ENCODE data around the gene AGO1. TPM values are rescaled to one million over a fixed set of nuclear protein-coding genes. Genes with fewer than 3 reads are reported as not detected.

AGO1 gene
- total and polyA plus RNA-seq, 2 of the 13 experiments (the other 11 are each of a cell fraction or from before 2014, with no cell fraction given), result 9.2 to 18.6 TPM

- TF ChIP-seq, protein P1, sequence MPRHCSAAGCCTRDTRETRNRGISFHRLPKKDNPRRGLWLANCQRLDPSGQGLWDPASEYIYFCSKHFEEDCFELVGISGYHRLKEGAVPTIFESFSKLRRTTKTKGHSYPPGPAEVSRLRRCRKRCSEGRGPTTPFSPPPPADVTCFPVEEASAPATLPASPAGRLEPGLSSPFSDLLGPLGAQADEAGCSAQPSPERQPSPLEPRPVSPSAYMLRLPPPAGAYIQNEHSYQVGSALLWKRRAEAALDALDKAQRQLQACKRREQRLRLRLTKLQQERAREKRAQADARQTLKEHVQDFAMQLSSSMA (CRISPR knock-in tag; IDR thresholded peaks at IDR 0.05), result no peak
- TF ChIP-seq, protein P2, sequence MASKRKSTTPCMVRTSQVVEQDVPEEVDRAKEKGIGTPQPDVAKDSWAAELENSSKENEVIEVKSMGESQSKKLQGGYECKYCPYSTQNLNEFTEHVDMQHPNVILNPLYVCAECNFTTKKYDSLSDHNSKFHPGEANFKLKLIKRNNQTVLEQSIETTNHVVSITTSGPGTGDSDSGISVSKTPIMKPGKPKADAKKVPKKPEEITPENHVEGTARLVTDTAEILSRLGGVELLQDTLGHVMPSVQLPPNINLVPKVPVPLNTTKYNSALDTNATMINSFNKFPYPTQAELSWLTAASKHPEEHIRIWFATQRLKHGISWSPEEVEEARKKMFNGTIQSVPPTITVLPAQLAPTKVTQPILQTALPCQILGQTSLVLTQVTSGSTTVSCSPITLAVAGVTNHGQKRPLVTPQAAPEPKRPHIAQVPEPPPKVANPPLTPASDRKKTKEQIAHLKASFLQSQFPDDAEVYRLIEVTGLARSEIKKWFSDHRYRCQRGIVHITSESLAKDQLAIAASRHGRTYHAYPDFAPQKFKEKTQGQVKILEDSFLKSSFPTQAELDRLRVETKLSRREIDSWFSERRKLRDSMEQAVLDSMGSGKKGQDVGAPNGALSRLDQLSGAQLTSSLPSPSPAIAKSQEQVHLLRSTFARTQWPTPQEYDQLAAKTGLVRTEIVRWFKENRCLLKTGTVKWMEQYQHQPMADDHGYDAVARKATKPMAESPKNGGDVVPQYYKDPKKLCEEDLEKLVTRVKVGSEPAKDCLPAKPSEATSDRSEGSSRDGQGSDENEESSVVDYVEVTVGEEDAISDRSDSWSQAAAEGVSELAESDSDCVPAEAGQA (IDR thresholded peaks at IDR 0.05; ENCODE audit: low read depth), result no peak
- TF ChIP-seq, protein P2 (CRISPR knock-in tag; IDR thresholded peaks at IDR 0.05; ENCODE audit: borderline replicate concordance), result no peak
- TF ChIP-seq ZNF275 (CRISPR knock-in tag; IDR thresholded peaks at IDR 0.05; ENCODE audit: borderline replicate concordance), result no peak
Measured at GRCh38 chr1:35894656-35895055, 11.6 kb downstream of the AGO1 start (continued).

DNA sequence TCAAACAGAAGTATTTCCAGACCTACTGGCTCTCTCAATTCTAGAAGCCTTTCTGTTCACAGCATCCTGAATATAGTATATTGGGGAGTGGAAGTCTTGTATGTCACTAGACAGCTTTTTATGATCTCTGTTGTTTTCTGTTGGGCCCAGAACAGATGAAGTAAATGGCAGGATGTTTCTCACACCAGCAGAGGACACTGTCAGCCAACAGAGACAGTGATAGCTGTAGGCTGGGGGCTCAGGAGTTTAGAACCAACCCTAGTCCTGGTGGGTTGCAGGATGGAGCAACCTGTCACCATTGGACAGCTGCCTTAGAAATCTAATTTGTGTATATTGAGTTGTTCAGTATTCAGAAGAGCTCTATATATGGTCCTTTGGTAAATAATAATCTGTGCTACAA, 16.9 kb downstream of the AGO1 start:
- FAIRE-seq, result no peak
- Histone ChIP-seq H3K79me2 (ENCODE audit: insufficient read depth, low read length) (no peaks in the 10 kb centered on the region), H3K27ac (ENCODE audit: extremely low read length, insufficient read depth, low read length) (no peak overlapping the region), H3K4me1 (ENCODE audit: insufficient read depth, low read length) (peaks cover 9% of the 10 kb centered on the region), H3K27me3 (ENCODE audit: control insufficient read depth in 1 of 2, insufficient read depth in 2 of 2, low read length in 2 of 2) (no peaks in the 10 kb centered on the region), H3K9me3 (ENCODE audit: low read length) (no peaks in the 10 kb centered on the region), H3K4me3 (replicated peaks in 1 of 3; ENCODE audit: insufficient read depth in 1 of 3, low read depth in 2 of 3, low read length in 3 of 3) (no peak overlapping the region), H3K4me2 (ENCODE audit: low read depth, low read length) (no peak overlapping the region), H3K36me3 (replicated peaks in 1 of 2; ENCODE audit: control insufficient read depth in 1 of 2, insufficient read depth in 2 of 2, low read length in 2 of 2) (peaks cover 4 to 51% of the 10 kb centered on the region in 2 experiments; a peak in 4 of 5 replicates), H2AFZ (ENCODE audit: low read length) (no peak overlapping the region), H4K20me1 (ENCODE audit: insufficient read depth, low read length) (0 out of 2 replicates have a peak, but pooled peaks cover 2% of the 10 kb centered on the region), H3K9ac (ENCODE audit: insufficient read depth, low read depth, low read length) (no peak overlapping the region)
- POLR2A ChIA-PET, result no interaction called here
- CTCF ChIA-PET (ENCODE audit: low intra/inter-chr PET ratio, low total read pairs), result no interaction called here
- no peak for DNase-seq (ENCODE audit: low spot score)
- intact Hi-C loops (cut with micrococcal nuclease; ENCODE audit: unreplicated experiment) (no loop called here), in situ Hi-C loops (cut with HindIII; ENCODE audit: extremely low pct_ligation_motif_present, low pct_unique_long_range_greater_than_20kb) (no loop called here)
- BruUV-seq (replicated peaks), result no TSS peak
- ATAC-seq, result no peak
- TF ChIP-seq CTCF (CRISPR knock-in tag; IDR thresholded peaks at IDR 0.05), result peak; percentile 30
- no peak for TF ChIP-seq POGK (CRISPR knock-in tag; conservative IDR thresholded peaks at IDR 0.05)
- no peak for TF ChIP-seq HIC2 (CRISPR knock-in tag; IDR thresholded peaks at IDR 0.05; ENCODE audit: low read depth)
- TF ChIP-seq SPEN (CRISPR knock-in tag; IDR thresholded peaks at IDR 0.05; ENCODE audit: low read depth), result no peak
- peak; percentile 30 for TF ChIP-seq STAG1 (CRISPR knock-in tag; IDR thresholded peaks at IDR 0.05)
